GM15510 (cell line): ENCODE measurements around the gene SAMD10.

ENCODE experiments used
- POLR2A ChIP-seq: IDR thresholded peaks from 3 replicates; pipeline ENCODE4 v1.6.1; 2011; ENCODE audit warnings: borderline replicate concordance; ENCODE audit not compliant: insufficient read length; ENCODE audit errors: extremely low read depth

Gene SAMD10

DNA sequence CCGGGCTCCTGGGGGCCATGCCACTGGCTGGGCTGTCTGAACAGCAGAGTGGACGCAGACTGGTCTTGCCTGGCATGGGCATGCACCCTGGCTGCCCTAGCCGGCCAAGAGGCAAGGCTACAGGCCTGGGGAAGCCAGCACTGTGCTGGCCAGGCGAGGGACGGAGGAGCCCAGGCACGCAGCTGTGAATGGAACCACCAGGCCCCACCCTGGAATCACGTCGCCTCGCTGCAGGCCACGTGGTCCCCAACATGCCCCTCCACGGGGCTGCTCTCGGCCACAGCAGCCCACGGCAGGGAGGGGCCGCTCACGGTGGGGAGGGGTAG is 27.3 kb downstream of the SAMD10 start:
- no peak for TF ChIP-seq POLR2A

DNA sequence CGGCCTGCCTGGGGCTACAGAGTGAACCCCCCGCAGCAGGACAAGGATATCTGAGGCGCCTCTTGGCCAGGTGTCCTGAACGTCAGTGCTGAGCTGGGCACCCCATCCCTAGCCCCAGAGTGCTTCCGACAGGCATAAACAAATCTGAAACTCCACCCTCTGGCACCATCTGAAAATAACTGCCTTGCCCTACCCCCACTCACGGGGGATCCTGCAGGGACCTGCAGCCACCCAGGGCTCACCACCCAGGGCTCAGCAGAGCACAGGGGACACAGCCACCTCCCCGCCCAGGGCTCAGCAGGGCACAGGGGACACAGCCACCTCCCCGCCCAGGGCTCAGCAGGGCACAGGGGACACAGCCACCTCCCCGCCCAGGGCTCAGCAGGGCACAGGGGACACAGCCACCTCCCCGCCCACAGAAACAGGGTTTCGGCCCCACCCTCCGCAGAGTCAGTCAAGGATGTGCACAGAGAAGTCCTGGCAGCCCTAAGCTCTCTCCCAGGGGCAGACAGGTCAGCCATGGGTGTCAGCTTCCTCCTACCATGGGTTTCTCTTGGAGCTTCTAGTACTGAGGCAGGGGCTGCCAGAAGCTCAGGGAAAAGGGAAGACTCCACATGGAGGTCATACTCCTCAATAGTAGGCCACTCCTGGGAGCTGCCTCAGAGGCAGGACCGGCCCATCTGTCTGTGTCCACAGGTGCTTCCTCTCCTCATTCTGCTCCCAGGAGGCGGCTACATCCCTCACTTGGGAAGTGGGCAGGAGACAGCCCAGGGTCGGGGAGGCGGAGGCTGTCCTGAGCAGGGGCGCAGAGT is 27.8 kb downstream of the SAMD10 start:
- TF ChIP-seq POLR2A: no peak

DNA sequence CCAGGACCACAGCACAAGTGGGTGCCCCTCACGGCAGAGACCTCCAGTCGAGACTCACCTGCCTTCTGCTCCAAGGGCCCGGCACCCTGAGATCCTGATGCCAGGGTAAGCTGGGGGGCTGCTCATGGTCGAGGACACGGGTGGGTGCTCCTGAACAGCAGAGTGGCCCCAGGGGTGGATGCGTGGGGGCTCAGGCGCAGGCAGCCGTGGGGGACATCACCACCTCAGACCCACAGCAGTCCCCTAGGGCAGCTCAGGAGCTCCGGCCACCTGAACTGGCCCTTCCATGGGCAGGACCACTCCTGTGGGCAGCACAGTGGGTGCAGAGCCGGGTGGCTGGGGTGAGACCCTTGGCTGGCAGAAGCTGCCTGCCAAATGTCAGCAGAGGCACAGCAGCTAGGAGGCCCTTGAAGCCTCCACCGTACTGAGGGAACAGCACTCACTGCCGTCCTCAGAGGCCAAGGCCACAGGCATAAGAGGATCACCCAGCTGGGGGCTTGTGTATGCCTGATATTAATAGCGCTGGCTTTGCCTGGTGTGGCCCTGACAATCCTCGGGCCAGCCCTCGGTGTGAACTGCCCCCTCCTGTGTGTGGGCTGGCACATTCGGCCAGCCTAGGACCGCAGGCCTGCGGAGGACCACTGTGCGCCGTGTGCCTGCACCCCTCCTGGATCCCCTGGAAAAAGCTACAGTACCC is 28.6 kb downstream of the SAMD10 start:
- TF ChIP-seq POLR2A: no peak

DNA sequence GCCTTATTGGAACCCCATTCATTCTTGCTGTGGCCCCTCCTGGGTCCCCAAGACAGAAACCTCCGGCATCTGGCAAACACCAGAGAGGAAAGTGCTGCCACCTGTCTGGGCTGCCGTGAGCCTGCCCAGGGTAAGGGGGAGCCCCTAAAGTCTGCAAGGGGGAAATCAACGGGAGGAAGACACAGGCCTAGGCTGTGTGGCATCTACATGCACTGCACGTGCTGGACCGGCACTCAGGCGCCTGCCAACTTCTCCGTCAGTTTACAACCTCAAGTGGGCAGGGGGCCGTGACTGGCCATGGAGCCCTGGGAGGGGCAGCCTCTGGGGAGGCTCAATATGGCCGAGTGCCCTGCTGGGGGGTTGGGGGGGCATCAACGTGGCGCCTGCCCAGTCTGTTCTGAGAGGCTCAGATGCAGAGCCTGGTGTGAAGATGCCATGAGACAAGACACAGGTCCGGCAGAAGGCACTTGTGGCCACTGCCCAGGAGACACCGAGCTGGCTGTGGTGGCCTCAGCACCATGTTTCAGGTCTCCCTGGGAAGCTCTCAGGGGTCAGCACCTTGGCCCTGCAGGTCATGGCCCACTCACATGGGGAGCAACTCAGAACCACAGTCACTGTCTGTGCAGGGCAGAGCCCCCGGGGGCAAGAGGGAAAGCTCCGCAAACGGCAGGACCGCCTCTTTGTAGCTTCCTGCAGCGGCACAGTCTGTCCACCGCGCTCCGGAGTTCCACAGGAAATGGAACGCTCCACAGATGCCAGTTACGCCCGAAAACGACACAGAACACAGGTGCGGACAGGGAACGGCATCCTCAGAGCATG is 31.6 kb downstream of the SAMD10 start:
- no peak for TF ChIP-seq POLR2A

DNA sequence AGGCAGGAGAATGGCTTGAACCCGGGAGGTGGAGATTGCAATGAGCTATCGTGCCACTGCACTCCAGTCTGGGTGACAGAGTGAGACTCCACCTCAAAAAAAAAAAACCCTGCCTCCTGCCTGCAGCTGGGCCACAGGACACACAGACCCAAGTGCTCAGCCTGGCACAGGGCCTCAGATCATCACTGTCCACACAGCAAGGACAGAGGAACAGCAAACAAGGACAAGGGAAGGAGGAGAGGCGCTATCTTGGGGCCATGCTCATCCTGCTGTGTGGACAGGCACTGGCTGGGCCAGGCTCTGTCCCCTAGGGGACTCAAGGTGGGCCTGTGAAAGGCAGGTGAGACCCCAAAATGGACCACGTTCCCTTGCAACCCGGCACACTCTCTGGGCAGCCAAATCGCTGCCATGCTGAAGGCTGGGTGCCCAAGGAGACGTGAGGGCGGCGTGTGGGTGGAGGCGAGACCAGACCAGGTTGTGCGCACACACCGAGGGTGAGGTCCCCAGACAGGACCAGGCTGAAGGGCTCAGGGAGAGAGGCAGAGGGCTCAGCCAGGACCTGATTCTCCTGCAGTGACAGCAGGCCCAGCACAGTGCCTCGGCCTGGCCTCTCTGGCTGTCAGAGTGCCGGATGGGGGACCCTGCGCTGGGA is 32.3 kb downstream of the SAMD10 start:
- TF ChIP-seq POLR2A: no peak

DNA sequence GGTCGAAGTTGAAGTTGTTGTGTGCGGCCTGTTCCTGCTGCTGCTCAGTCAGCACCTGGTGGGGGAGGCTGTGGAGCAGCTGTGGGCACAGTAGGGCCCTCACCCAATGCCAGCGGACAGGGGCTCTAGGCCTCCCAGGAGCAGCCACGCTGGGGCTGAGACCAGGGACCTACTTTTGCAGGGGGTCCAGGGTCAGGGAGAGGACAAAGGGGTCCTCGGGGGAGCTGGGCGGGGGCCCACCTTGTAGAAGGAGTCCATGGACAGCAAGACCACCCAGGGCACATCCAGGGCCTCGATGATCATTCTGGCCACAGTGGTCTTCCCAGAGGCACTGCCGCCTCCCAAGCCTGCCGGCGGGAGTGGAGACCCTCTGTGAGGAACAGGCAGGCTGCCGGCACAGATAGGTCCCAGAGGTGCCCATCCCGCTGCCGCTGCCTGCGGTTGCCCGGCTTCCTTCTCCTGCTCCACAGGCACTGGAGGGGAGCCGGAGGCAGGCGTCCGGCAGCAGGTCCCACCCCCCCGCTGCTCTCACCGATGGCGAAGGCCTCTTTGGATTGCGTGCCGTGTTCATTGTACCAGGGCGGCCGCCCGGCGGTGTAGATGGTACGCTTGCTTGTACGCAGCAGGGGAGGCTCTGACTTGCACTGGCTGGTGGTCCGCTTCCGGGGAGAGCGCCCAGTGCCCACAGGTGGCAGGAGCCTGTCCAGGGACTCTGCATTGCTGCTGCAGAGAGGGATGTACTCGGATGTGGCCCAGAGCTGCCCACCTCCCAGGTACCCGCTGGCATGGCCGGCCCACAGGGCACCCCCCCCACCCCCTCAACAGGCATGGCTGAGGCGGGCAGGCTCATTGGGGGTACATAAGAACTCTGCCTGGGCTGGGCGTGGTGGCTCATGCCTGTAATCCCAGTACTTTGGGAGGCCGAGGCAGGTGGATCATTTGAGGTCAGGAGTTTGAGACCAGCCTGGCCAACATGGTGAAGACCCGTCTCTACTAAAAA is 33.2 kb downstream of the SAMD10 start:
- no peak for TF ChIP-seq POLR2A

GRCh38 chr20:63945031-63945658 is 34.3 kb downstream of the SAMD10 start:
- no peak for TF ChIP-seq POLR2A

GRCh38 chr20:63944078-63944941 is 35.1 kb downstream of the SAMD10 start:
- TF ChIP-seq POLR2A: peak; percentile 16

DNA sequence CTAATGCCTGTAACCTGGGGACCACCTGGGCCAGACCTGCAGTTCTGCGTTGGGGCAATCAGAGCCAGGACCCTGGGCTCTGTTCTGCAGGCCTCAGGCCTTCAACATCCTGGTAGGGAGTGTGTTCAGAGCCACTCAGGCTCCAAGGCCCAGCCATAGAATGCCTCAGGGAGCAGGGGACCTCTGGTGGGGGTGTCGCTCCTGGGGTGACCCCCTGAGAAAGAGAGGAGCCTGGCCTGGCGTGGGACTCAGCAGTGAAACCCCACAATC is 35.7 kb downstream of the SAMD10 start:
- TF ChIP-seq POLR2A: no peak

DNA sequence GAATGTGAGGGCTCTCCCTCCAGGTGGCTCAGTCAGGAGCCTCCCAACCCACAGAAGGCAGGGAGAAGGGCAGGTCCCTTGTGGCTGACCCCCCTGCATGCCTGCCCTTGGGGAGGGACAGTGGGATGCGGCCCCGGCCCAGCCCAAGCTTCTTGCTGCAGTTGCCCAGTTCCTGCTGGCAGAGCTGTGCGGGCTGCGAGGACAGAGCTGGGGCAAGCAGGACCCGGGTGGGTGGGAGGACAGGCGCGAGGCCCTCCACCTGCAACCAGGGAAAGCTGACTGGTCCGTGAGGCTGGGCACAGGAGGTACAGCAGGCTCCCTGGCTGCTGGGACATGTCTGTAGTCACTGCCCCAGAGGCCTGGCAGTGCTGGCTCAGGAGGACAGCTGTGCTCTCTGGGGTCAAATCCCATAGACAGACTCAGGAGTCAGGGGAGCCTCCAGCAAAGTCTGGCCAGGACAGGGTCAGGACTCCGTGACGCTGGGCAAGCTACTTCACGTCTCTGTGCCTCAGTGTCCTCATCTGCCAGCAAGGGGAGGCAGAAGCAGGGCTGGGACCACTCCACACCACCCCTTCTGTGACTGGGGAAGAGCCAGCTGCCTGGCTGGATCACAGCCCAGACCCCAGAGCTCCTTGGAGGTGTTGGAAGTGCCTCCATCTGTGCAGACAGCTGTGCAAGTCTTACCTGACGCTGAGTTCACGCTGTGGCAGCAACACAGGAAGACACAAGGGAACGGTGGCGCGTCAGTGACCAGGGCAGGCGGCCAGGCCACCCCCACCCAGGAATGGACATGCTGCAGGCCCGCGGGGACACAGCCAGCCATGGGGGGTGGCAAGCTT is 36.3 kb downstream of the SAMD10 start:
- no peak for TF ChIP-seq POLR2A

DNA sequence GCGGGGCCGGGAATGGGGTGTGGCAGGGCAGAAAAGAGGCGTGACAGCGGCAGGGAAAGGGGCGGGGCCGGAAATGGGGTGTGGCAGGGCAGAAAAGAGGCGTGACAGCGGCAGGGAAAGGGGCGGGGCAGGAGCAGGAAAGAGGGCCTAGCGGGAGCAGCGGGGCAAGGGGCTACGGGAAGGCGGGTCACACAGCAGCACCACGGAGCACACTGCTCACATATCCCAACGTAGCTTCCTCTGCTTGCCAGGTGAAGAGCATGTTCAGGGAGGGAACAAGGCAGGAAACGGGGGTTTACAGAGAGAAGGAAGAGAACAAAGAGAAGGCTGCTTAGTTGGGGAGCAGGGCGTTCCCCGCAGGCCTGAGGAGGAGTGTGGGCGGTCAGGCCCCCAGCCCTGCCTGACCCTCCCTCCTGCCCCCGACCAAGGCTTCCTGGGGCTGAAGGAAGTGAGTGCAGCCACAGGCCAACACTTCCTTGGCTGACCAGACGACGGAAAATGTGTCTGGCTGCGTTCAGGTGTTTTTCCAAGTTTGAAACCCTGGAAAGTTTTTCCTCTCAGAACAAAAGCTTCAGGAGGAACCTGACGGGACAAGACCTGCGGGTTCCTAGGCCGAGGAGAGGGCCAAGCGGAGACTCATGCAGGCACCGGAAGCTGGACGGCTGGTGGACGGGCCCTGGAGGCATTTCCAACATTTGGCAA is 37.0 kb downstream of the SAMD10 start:
- TF ChIP-seq POLR2A: no peak
